ENCODE measurements around the gene GNB1.

GNB1 gene

DNA sequence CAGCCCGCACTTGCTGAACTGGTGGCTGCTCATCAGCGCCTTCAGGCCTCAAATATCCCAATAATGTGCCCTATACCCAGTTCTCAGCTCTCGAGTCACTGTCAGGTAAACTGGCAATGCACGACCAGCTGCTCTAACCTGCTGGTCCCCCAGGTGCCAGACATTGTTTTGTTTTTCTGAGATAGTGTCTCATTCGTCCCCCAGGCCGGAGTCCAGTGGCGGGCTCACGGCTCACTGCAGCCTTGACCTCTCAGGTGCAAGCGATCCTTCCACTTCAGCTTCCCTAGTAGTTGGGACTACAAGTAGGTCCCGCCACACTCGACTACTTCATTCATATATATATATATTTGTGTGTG, 111.6 kb downstream of the GNB1 start:
- Histone ChIP-seq H3K23ac (ENCODE audit: low read length) (peak overlapping the region; percentile 3), H3K4me3 (ENCODE audit: low read length) (no peak overlapping the region), H3K27me3 (ENCODE audit: insufficient read depth, low read length, poor library complexity) (no peaks in the 10 kb centered on the region), H2BK120ac (ENCODE audit: low read depth, low read length) (no peak overlapping the region), H3K36me3 (ENCODE audit: control insufficient read depth, insufficient read depth, low read length) (no peaks in the 10 kb centered on the region), H3K56ac (ENCODE audit: low read length) (peak overlapping the region; percentile 100), H3K4me2 (ENCODE audit: low read length) (peak overlapping the region; percentile 53), H3K4me1 (ENCODE audit: control insufficient read depth, low read depth, low read length) (peaks cover 2% of the 10 kb centered on the region), H3K4ac (ENCODE audit: low read depth, low read length) (no peak overlapping the region), H3K79me1 (ENCODE audit: low read length) (peaks cover 8% of the 10 kb centered on the region), H4K5ac (ENCODE audit: low read length) (no peak overlapping the region), H3K18ac (ENCODE audit: low read length) (no peak overlapping the region), H3K79me2 (ENCODE audit: control insufficient read depth, insufficient read depth, low read length) (peaks cover 31% of the 10 kb centered on the region), H2BK5ac (ENCODE audit: low read length) (no peak overlapping the region), H4K8ac (ENCODE audit: low read depth, low read length) (no peak overlapping the region), H3K27ac (ENCODE audit: low read depth, low read length) (peak overlapping the region; percentile 81), H2AK5ac (ENCODE audit: low read length) (no peak overlapping the region), H2BK15ac (replicated peaks; ENCODE audit: low read depth) (no peak overlapping the region), H3K9ac (ENCODE audit: low read length) (peak overlapping the region; percentile 78)
- no CpG with 5 or more reads among the region's 11 CpGs for WGBS (ENCODE audit: extremely low coverage, insufficient coverage, low lambda C conversion rate)
- no peak for DNase-seq

DNA sequence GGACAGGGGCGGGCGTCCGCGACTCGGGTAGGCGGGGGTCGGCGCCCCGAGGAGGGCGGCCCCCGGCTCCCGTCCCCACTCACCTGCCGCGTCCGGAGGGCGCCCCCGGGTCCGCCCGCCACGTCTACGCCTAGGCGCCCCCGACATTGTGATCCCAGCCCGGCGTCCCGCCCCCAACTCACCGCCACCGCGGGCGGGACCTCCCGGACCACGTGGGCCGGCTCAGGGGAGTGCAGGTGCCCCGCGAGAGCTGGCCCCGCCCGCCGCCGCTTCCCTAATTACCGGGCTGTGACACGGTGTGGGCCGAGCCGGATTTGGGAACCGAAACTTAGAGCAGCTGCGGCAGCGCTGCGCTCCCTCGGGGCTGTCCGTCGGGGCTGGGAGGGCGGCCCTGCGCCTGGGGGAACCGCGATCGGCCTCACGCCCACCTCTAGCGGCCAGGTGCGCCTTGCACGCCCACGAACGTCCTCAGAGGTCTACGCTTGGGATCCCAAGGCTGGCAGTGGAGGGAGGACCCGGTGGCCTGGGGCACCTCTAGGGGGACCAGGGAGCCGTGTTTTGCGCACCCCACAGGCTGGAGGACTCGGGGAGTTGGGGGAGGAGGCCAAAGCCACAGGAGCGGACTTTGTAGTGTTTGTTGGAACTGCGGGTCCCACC, 112.1 kb downstream of the GNB1 start:
- H3K36me3 ChIP-seq (ENCODE audit: control insufficient read depth, insufficient read depth, low read length) = no peaks in the 10 kb centered on the region
- peaks cover 2% of the 10 kb centered on the region for H3K4me1 ChIP-seq (ENCODE audit: control insufficient read depth, low read depth, low read length)
- no peak overlapping the region for H2BK120ac ChIP-seq (ENCODE audit: low read depth, low read length)
- H3K9ac ChIP-seq (ENCODE audit: low read length) = peak overlapping the region; percentile 78
- WGBS (ENCODE audit: extremely low coverage, insufficient coverage, low lambda C conversion rate) = no CpG with 5 or more reads among the region's 68 CpGs
- peak overlapping the region; percentile 3 for H3K23ac ChIP-seq (ENCODE audit: low read length)
- peak overlapping the region; percentile 81 for H3K27ac ChIP-seq (ENCODE audit: low read depth, low read length)
- peak overlapping the region; percentile 94 for H3K18ac ChIP-seq (ENCODE audit: low read length)
- H3K56ac ChIP-seq (ENCODE audit: low read length) = peak overlapping the region; percentile 100
- H3K79me2 ChIP-seq (ENCODE audit: control insufficient read depth, insufficient read depth, low read length) = peaks cover 33% of the 10 kb centered on the region
- no peak overlapping the region for H2BK15ac ChIP-seq (replicated peaks; ENCODE audit: low read depth)
- H4K5ac ChIP-seq (ENCODE audit: low read length) = no peak overlapping the region
- H3K79me1 ChIP-seq (ENCODE audit: low read length) = peaks cover 8% of the 10 kb centered on the region
- H4K8ac ChIP-seq (ENCODE audit: low read depth, low read length) = no peak overlapping the region
- no peak overlapping the region for H2BK5ac ChIP-seq (ENCODE audit: low read length)
- H3K27me3 ChIP-seq (ENCODE audit: insufficient read depth, low read length, poor library complexity) = no peaks in the 10 kb centered on the region
- peak; percentile 89 for DNase-seq
- H3K4me2 ChIP-seq (ENCODE audit: low read length) = peak overlapping the region; percentile 53
- H3K4ac ChIP-seq (ENCODE audit: low read depth, low read length) = peak overlapping the region; percentile 75
- H2AK5ac ChIP-seq (ENCODE audit: low read length) = no peak overlapping the region
- H3K4me3 ChIP-seq (ENCODE audit: low read length) = peak overlapping the region; percentile 28

DNA sequence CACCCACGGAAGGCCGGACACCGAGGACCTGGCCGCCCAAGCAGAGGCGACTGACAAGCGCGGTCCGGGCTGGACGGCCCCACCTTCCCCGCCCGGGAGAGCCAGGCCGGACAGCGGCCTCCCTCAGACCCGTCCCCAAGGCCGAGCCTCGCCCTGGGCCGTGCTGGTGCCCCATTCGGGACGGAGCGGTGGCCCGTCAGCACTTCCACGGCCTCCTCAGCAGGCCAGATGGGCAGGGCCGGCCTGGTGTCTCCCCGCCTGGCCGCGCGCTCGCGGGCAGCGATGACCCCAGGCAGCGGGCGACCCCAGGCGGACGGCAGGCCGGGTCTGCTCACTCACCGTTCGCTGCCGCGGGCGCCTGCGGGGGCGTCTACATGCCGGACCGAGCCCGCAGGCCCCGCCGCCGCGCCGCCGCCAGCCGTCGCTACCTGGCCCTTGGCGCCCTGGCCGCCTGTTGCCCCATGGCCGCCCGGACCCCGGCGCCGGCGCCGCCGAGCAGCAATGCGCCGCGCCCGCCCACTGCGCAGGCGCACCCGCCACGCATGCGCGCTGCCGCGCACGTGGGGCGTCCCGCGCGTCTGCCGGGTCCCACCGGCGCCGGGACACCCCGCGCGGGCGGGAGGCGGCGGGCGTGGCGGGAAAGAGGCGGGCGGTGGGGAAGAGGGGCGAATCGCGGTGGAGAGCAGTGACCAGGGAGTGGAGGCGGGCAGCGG, 112.8 kb downstream of the GNB1 start, which contains the start of gene NADK:
NADK (minus strand) TSS at position 521 of the 713 bp plus-strand sequence. CDS start 13,064 bp downstream, outside the sequence.
- H2BK5ac ChIP-seq (ENCODE audit: low read length) = peak within 1 kb of the TSS; percentile 57
- WGBS (ENCODE audit: extremely low coverage, insufficient coverage, low lambda C conversion rate) = no CpG with 5 or more reads among the region's 99 CpGs
- peaks cover 8% of the 10 kb centered on the region for H3K79me1 ChIP-seq (ENCODE audit: low read length)
- no peak within 1 kb of the TSS for H4K8ac ChIP-seq (ENCODE audit: low read depth, low read length)
- DNase-seq = peak; percentile 49
- H3K4ac ChIP-seq (ENCODE audit: low read depth, low read length) = peak within 1 kb of the TSS; percentile 89
- H2BK120ac ChIP-seq (ENCODE audit: low read depth, low read length) = peak within 1 kb of the TSS; percentile 46
- H3K4me3 ChIP-seq (ENCODE audit: low read length) = peak within 1 kb of the TSS; percentile 77
- no peaks in the 10 kb centered on the region for H3K36me3 ChIP-seq (ENCODE audit: control insufficient read depth, insufficient read depth, low read length)
- peaks cover 36% of the 10 kb centered on the region for H3K79me2 ChIP-seq (ENCODE audit: control insufficient read depth, insufficient read depth, low read length)
- peak within 1 kb of the TSS; percentile 94 for H3K18ac ChIP-seq (ENCODE audit: low read length)
- peak within 1 kb of the TSS; percentile 90 for H3K4me2 ChIP-seq (ENCODE audit: low read length)
- no peak within 1 kb of the TSS for H2BK15ac ChIP-seq (replicated peaks; ENCODE audit: low read depth)
- H3K27me3 ChIP-seq (ENCODE audit: insufficient read depth, low read length, poor library complexity) = no peaks in the 10 kb centered on the region
- peak within 1 kb of the TSS; percentile 100 for H3K56ac ChIP-seq (ENCODE audit: low read length)
- peak within 1 kb of the TSS; percentile 81 for H3K27ac ChIP-seq (ENCODE audit: low read depth, low read length)
- no peak within 1 kb of the TSS for H4K5ac ChIP-seq (ENCODE audit: low read length)
- H2AK5ac ChIP-seq (ENCODE audit: low read length) = no peak within 1 kb of the TSS
- H3K23ac ChIP-seq (ENCODE audit: low read length) = peak within 1 kb of the TSS; percentile 48
- peaks cover 2% of the 10 kb centered on the region for H3K4me1 ChIP-seq (ENCODE audit: control insufficient read depth, low read depth, low read length)
- H3K9ac ChIP-seq (ENCODE audit: low read length) = peak within 1 kb of the TSS; percentile 97

DNA sequence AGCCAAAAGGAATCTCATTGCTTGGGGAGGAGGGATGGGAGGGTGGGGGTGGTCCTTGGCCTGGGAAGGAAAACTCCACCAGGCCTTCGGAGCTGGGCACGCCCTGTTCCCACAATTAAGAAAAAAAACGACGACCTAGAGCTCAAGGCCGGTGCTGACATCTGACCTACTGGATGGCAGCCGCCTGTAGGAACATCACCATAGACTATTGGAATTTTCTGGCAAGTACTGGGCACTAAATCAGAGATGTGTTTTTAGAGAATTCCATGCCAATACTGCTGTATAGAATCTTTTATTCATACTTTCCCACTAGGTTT, 113.3 kb downstream of the GNB1 start:
- no CpG with 5 or more reads among the region's 6 CpGs for WGBS (ENCODE audit: extremely low coverage, insufficient coverage, low lambda C conversion rate)
- DNase-seq = peak; percentile 57
- peaks cover under 1% of the 10 kb centered on the region for H3K4me1 ChIP-seq (ENCODE audit: control insufficient read depth, low read depth, low read length)
- peak overlapping the region; percentile 83 for H3K18ac ChIP-seq (ENCODE audit: low read length)
- H2AK5ac ChIP-seq (ENCODE audit: low read length) = no peak overlapping the region
- no peaks in the 10 kb centered on the region for H3K27me3 ChIP-seq (ENCODE audit: insufficient read depth, low read length, poor library complexity)
- no peak overlapping the region for H4K5ac ChIP-seq (ENCODE audit: low read length)
- H2BK120ac ChIP-seq (ENCODE audit: low read depth, low read length) = peak overlapping the region; percentile 46
- no peak overlapping the region for H2BK15ac ChIP-seq (replicated peaks; ENCODE audit: low read depth)
- H3K56ac ChIP-seq (ENCODE audit: low read length) = peak overlapping the region; percentile 100
- H4K8ac ChIP-seq (ENCODE audit: low read depth, low read length) = no peak overlapping the region
- peak overlapping the region; percentile 90 for H3K4me2 ChIP-seq (ENCODE audit: low read length)
- no peaks in the 10 kb centered on the region for H3K36me3 ChIP-seq (ENCODE audit: control insufficient read depth, insufficient read depth, low read length)
- peak overlapping the region; percentile 48 for H3K23ac ChIP-seq (ENCODE audit: low read length)
- no peak overlapping the region for H2BK5ac ChIP-seq (ENCODE audit: low read length)
- peak overlapping the region; percentile 77 for H3K4me3 ChIP-seq (ENCODE audit: low read length)
- H3K4ac ChIP-seq (ENCODE audit: low read depth, low read length) = peak overlapping the region; percentile 89
- H3K79me1 ChIP-seq (ENCODE audit: low read length) = peaks cover 8% of the 10 kb centered on the region
- H3K79me2 ChIP-seq (ENCODE audit: control insufficient read depth, insufficient read depth, low read length) = peaks cover 36% of the 10 kb centered on the region
- H3K9ac ChIP-seq (ENCODE audit: low read length) = peak overlapping the region; percentile 97
- H3K27ac ChIP-seq (ENCODE audit: low read depth, low read length) = peak overlapping the region; percentile 81

DNA sequence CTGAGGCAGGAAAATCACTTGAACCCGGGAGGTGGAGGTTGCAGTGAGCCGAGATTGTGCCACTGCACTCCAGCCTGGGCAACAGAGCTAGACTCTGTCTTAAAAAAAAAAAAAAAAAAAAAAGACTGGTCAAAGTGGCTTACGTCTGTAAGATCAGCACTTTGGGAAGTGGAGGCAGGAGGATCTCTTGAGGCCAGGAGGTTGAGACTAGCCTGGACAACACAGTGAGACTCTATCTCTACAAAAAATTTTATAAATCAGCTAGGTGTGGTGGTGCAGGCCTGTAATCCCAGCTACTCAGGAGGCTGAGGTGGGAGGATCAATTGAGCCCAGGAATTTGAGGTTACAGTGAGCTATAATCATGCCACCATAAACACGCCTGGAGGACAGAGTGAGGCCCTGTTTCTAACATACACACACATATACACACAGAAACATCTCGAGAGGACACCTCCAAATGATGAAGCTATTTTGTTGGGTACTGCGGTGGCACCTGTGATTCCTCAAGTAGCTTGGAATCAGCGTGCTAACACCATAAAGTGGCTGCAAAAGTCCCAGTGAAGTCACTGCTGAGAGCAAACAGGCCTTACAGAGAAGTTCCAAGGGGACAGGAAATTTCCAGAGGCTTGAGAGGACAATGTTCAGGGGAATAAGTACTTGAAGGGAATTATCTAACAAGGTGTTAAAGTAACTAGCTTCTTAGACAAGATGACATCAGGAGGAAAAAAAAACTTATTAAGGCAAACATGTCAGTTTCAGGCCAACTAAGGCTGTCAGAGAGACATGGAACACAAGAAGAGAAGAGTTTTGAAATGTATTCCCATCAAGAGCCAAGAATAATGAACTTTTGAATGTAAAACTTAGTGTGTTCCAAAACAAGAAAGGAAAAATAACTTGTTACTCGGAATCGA, 114.0 kb downstream of the GNB1 start:
- H4K5ac ChIP-seq (ENCODE audit: low read length) = no peak overlapping the region
- H2BK15ac ChIP-seq (replicated peaks; ENCODE audit: low read depth) = no peak overlapping the region
- H3K4me1 ChIP-seq (ENCODE audit: control insufficient read depth, low read depth, low read length) = no peaks in the 10 kb centered on the region
- peak; percentile 24 for DNase-seq
- no peak overlapping the region for H3K4me3 ChIP-seq (ENCODE audit: low read length)
- H4K8ac ChIP-seq (ENCODE audit: low read depth, low read length) = no peak overlapping the region
- peaks cover 38% of the 10 kb centered on the region for H3K79me2 ChIP-seq (ENCODE audit: control insufficient read depth, insufficient read depth, low read length)
- H3K23ac ChIP-seq (ENCODE audit: low read length) = no peak overlapping the region
- H3K4ac ChIP-seq (ENCODE audit: low read depth, low read length) = no peak overlapping the region
- no peaks in the 10 kb centered on the region for H3K27me3 ChIP-seq (ENCODE audit: insufficient read depth, low read length, poor library complexity)
- WGBS (ENCODE audit: extremely low coverage, insufficient coverage, low lambda C conversion rate) = no CpG with 5 or more reads among the region's 9 CpGs
- H2BK5ac ChIP-seq (ENCODE audit: low read length) = no peak overlapping the region
- H2AK5ac ChIP-seq (ENCODE audit: low read length) = no peak overlapping the region
- no peak overlapping the region for H2BK120ac ChIP-seq (ENCODE audit: low read depth, low read length)
- H3K4me2 ChIP-seq (ENCODE audit: low read length) = peak overlapping the region; percentile 13
- peak overlapping the region; percentile 100 for H3K56ac ChIP-seq (ENCODE audit: low read length)
- H3K9ac ChIP-seq (ENCODE audit: low read length) = peak overlapping the region; percentile 97
- no peaks in the 10 kb centered on the region for H3K36me3 ChIP-seq (ENCODE audit: control insufficient read depth, insufficient read depth, low read length)
- no peak overlapping the region for H3K18ac ChIP-seq (ENCODE audit: low read length)
- no peak overlapping the region for H3K27ac ChIP-seq (ENCODE audit: low read depth, low read length)
- peaks cover 8% of the 10 kb centered on the region for H3K79me1 ChIP-seq (ENCODE audit: low read length)
